ENCODE measurements around the gene PRKAG2. TPM values are rescaled to one million over a fixed set of nuclear protein-coding genes. Genes with fewer than 3 reads are reported as not detected.

PRKAG2 gene
- total RNA-seq, 1 donor from 2014 or later, result 20.8 TPM

- no peak overlapping the region for H3K4me3 ChIP-seq (ENCODE audit: low read depth, low read length)
- DNase-seq (ENCODE audit: low read depth), result no peak
- TF ChIP-seq, protein P1, sequence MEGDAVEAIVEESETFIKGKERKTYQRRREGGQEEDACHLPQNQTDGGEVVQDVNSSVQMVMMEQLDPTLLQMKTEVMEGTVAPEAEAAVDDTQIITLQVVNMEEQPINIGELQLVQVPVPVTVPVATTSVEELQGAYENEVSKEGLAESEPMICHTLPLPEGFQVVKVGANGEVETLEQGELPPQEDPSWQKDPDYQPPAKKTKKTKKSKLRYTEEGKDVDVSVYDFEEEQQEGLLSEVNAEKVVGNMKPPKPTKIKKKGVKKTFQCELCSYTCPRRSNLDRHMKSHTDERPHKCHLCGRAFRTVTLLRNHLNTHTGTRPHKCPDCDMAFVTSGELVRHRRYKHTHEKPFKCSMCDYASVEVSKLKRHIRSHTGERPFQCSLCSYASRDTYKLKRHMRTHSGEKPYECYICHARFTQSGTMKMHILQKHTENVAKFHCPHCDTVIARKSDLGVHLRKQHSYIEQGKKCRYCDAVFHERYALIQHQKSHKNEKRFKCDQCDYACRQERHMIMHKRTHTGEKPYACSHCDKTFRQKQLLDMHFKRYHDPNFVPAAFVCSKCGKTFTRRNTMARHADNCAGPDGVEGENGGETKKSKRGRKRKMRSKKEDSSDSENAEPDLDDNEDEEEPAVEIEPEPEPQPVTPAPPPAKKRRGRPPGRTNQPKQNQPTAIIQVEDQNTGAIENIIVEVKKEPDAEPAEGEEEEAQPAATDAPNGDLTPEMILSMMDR (conservative IDR thresholded peaks at IDR 0.05; ENCODE audit: low read depth, low read length), result no peak
Observed at GRCh38 chr7:151838072-151838471, 38.8 kb downstream of the PRKAG2 start.

- no peak for DNase-seq (ENCODE audit: low read depth)
- TF ChIP-seq, protein P1 (conservative IDR thresholded peaks at IDR 0.05; ENCODE audit: low read depth, low read length), result no peak
Observed at GRCh38 chr7:151837285-151838042, 39.5 kb downstream of the PRKAG2 start.

GRCh38 chr7:151836927-151837205, 40.0 kb downstream of the PRKAG2 start:
- DNase-seq (ENCODE audit: low read depth), result no peak
- TF ChIP-seq, protein P1 (conservative IDR thresholded peaks at IDR 0.05; ENCODE audit: low read depth, low read length), result no peak
- no peak overlapping the region for H3K4me3 ChIP-seq (ENCODE audit: low read depth, low read length)

More at GRCh38 chr7:151837285-151838042, 39.5 kb downstream of the PRKAG2 start:
- no peak overlapping the region for H3K4me3 ChIP-seq (ENCODE audit: low read depth, low read length)

GRCh38 chr7:151836191-151836926, 40.6 kb downstream of the PRKAG2 start:
- TF ChIP-seq, protein P1 (conservative IDR thresholded peaks at IDR 0.05; ENCODE audit: low read depth, low read length), result no peak

DNA sequence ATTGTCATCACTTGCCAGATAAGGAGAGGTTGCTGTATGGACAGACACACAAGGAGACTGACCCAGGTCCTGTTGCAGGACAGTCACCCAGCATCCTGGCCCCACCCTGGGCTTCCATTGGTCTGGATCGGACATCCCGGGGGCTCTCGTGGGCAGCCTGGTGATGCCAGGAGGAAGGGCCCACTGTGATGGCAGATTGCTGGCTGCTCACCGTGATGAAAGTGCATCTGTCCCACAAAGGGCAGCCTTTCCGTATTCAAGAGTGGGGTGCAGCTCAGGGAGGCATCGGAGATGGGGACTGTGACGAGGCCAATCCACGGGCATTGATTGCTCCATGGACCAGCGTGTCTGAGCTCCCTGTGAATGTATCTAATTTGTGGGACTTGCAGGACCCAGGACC, 41.3 kb downstream of the PRKAG2 start:
- TF ChIP-seq, protein P1 (conservative IDR thresholded peaks at IDR 0.05; ENCODE audit: low read depth, low read length), result no peak
- H3K4me3 ChIP-seq (ENCODE audit: low read depth, low read length), result no peak overlapping the region
- DNase-seq (ENCODE audit: low read depth), result no peak

More at GRCh38 chr7:151836191-151836926, 40.6 kb downstream of the PRKAG2 start:
- no peak for DNase-seq (ENCODE audit: low read depth)
- H3K4me3 ChIP-seq (ENCODE audit: low read depth, low read length), result no peak overlapping the region

DNA sequence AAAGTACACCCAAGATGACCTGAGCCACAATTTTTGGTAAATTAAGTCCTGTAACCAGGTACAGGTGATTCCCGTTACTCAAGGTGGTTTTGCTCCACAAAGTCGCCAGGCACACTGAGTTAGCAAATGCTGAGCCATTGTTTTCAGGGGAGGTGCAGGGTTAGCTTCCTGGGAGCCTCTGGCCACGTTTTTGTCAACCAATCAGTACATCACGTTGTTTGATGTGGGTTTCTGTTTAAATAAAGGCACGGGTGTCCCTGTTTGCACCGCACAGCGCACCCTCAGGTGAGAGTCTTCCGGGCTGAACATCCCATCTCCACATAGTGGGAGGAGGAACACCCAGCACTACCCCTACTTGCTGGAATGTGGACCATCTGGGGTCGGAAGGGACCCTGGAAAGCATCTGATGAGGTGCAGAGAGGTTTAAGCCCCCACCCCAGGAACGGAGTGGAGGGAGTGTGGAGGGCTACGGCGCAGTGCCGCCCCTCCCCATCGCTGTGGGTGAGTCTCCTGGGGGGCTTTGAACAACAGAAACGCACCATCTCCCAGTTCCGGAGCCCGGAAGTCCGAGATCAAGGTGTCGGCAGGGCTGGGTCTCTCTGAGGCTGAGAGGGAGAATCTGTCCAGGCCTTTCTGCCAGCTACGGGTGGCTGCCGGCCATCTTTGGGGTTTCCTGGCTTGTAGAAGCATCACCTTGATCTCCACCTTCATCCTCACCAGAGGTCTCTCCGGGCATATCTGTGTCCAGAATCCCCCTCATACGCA, 42.5 kb downstream of the PRKAG2 start:
- TF ChIP-seq, protein P1 (conservative IDR thresholded peaks at IDR 0.05; ENCODE audit: low read depth, low read length), result no peak
- no peak for DNase-seq (ENCODE audit: low read depth)
- no peak overlapping the region for H3K4me3 ChIP-seq (ENCODE audit: low read depth, low read length)

Data from epithelial cell of proximal tubule (primary cell).